SJSA1 (cell line): ENCODE measurements around the gene GPR148. TPM values are rescaled to one million over a fixed set of nuclear protein-coding genes. Genes with fewer than 3 reads are reported as not detected.

Experiments
- DNase-seq, 2 experiments: peaks; one replicate each; pipeline ENCODE4 v3.0.0-alpha.2; 2015 to 2020; ENCODE audit warnings: low spot score in 2 of 2, low read depth in 1 of 2
- H3K27ac ChIP-seq: fragments of 250-450 bp; sonication (Bioruptor Pico); 2 replicates; pipeline ENCODE4 v1.5.1; 2020; ENCODE audit warnings: mild to moderate bottlenecking, moderate library complexity
- H3K27me3 ChIP-seq: fragments of 250-450 bp; sonication (Bioruptor Pico); replicated peaks from 2 replicates; pipeline ENCODE4 v1.5.1; 2020; ENCODE audit warnings: mild to moderate bottlenecking, moderate library complexity
- H3K36me3 ChIP-seq: fragments of 250-450 bp; sonication (Bioruptor Pico); 2 replicates; pipeline ENCODE4 v1.5.1; 2020; ENCODE audit warnings: mild to moderate bottlenecking
- H3K4me1 ChIP-seq: fragments of 250-450 bp; sonication (Bioruptor Pico); replicated peaks from 2 replicates; pipeline ENCODE4 v1.6.1; 2021; ENCODE audit warnings: mild to moderate bottlenecking
- H3K4me3 ChIP-seq: fragments of 250-450 bp; sonication (Bioruptor Pico); 2 replicates; pipeline ENCODE4 v1.5.1; 2020; ENCODE audit warnings: mild to moderate bottlenecking
- H3K9me3 ChIP-seq: fragments of 250-450 bp; sonication (Bioruptor Pico); replicated peaks from 2 replicates; pipeline ENCODE4 v1.5.1; 2020; ENCODE audit warnings: mild to moderate bottlenecking
- total RNA-seq: library from RNA; depleted of rRNA; stranded (reverse); fragments of >200 nt; shearing (Covaris generic); gene quantifications from 2 replicates; pipeline ENCODE4 v1.2.3, GENCODE V29; 2014; rRNA removed

The GPR148 gene
- total RNA-seq, 1 experiment from 2014 or later: not detected

DNA sequence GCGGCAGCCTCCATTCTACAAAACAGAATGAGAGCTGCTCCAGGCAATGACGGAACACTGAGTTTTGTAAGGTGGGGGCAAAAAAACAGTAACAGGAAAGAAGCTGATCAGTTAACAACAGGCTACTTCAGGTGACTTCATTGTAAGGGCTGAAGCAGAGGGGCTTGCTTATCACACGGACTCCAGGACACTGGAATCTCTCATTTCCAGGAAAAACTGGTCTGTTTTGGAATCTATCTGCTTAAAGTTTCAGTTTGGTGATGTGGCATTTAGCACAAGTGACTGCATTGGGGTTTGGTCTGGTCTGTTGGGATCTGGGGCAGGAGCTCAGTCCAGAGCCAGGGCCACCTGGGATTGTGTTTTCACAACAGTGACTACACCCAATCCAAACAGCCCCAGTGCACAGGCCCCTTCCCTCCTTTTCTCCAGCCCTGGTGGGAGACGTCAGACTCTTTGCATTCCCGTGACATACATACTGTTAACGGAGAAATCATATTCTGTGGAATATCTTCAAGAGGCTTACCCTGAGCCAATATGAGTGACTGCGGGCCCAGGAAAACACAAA, 40.6 kb downstream of the GPR148 start:
- Histone ChIP-seq H3K27me3 (no peaks in the 10 kb centered on the region), H3K4me1 (no peaks in the 10 kb centered on the region), H3K9me3 (no peaks in the 10 kb centered on the region), H3K36me3 (no peaks in the 10 kb centered on the region), H3K4me3 (no peak overlapping the region), H3K27ac (no peak overlapping the region)
- DNase-seq: no peak

DNA sequence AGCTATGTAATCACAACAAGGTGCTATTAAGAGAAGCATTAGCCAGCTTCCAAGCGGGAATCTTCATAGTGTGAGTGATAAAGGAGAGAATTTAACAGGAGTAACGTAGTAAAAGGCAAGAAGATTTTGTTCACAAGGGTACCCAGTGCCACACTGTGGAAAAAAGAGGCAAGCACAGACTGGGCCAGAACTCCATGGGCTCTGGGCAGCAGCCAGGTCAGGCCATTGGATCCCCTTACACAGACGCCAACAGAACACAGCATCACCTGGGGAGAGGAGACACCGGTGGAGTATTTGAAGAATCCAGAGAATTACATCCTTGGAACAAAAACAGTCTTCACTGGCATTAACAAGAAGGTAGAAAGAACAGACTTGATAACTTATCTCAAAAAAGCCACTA, 47.7 kb downstream of the GPR148 start:
- no peak for DNase-seq
- Histone ChIP-seq H3K4me3 (no peak overlapping the region), H3K27me3 (no peaks in the 10 kb centered on the region), H3K36me3 (no peaks in the 10 kb centered on the region), H3K9me3 (no peaks in the 10 kb centered on the region), H3K27ac (no peak overlapping the region), H3K4me1 (no peaks in the 10 kb centered on the region)

GRCh38 chr2:130778781-130779180, 49.9 kb downstream of the GPR148 start:
- Histone ChIP-seq H3K9me3 (no peaks in the 10 kb centered on the region), H3K4me3 (no peak overlapping the region), H3K4me1 (no peaks in the 10 kb centered on the region), H3K36me3 (no peaks in the 10 kb centered on the region), H3K27me3 (0 out of 2 replicates have a peak, but pooled peaks cover 5% of the 10 kb centered on the region), H3K27ac (no peak overlapping the region)
- DNase-seq: no peak

Other genes starting within 250 kb of the GPR148 start
- not detected in 2 replicates for gene POTEI, start 219.7 kb upstream of the GPR148 start, total RNA-seq
- not detected in 2 replicates for gene CFC1B, start 207.8 kb upstream of the GPR148 start, total RNA-seq
- gene CFC1, start 129.5 kb upstream of the GPR148 start, total RNA-seq: not detected in 2 replicates
- gene POTEJ, start 117.6 kb upstream of the GPR148 start, total RNA-seq: not detected in 2 replicates
- not detected in 2 replicates for gene AMER3, start 26.5 kb downstream of the GPR148 start, total RNA-seq
- gene ARHGEF4, start 107.8 kb downstream of the GPR148 start, total RNA-seq: 3.9 and 6.9 TPM in 2 replicates